BLaER1 (cell line): ENCODE measurements around the gene PIH1D2.
"Not testable (repeated sequence)": the region's sequence is repeated elsewhere in the genome, so short reads cannot be mapped to it uniquely, and the experiment has no call there.

ENCODE experiments used
- H3K27ac ChIP-seq: shearing (Covaris generic); formaldehyde crosslinking; 2 replicates; pipeline ENCODE4 v1.8.1; 2022
- H3K27me3 ChIP-seq: shearing (Covaris generic); formaldehyde crosslinking; 2 replicates; pipeline ENCODE4 v1.8.1; 2022
- H3K36me3 ChIP-seq: shearing (Covaris generic); formaldehyde crosslinking; 2 replicates; pipeline ENCODE4 v1.8.1; 2022
- H3K4me1 ChIP-seq: shearing (Covaris generic); formaldehyde crosslinking; 2 replicates; pipeline ENCODE4 v1.8.1; 2022
- H3K4me2 ChIP-seq: shearing (Covaris generic); formaldehyde crosslinking; 2 replicates; pipeline ENCODE4 v1.8.1; 2022
- H3K4me3 ChIP-seq: shearing (Covaris generic); formaldehyde crosslinking; 2 replicates; pipeline ENCODE4 v1.8.1; 2022
- H3K9ac ChIP-seq: shearing (Covaris generic); formaldehyde crosslinking; 2 replicates; pipeline ENCODE4 v1.8.1; 2022
- H3K9me3 ChIP-seq: shearing (Covaris generic); formaldehyde crosslinking; 2 replicates; pipeline ENCODE4 v1.8.1; 2022
- H4K20me1 ChIP-seq: shearing (Covaris generic); formaldehyde crosslinking; 2 replicates; pipeline ENCODE4 v1.8.1; 2022
- Cebpa-rat ChIP-seq: shearing (Covaris generic); IDR thresholded peaks from 2 replicates; pipeline ENCODE4 v1.8.1; 2022

Gene PIH1D2

GRCh38 chr11:112037527-112037926, 36.3 kb downstream of the PIH1D2 start:
- no peak overlapping the region for H3K9ac ChIP-seq
- no peak overlapping the region for H3K4me2 ChIP-seq
- no peak for TF ChIP-seq Cebpa-rat
- H3K27ac ChIP-seq: no peak overlapping the region
- no peaks in the 10 kb centered on the region for H3K27me3 ChIP-seq
- no peaks in the 10 kb centered on the region for H3K4me1 ChIP-seq
- no peak overlapping the region for H3K4me3 ChIP-seq
- peaks cover 97% of the 10 kb centered on the region for H3K36me3 ChIP-seq
- no peaks in the 10 kb centered on the region for H3K9me3 ChIP-seq
- no peaks in the 10 kb centered on the region; the same call in 1 of the 2 replicates for H4K20me1 ChIP-seq

- H3K4me2 ChIP-seq: no peak overlapping the region
- no peaks in the 10 kb centered on the region for H4K20me1 ChIP-seq
- H3K27ac ChIP-seq: no peak overlapping the region
- H3K9me3 ChIP-seq: no peaks in the 10 kb centered on the region
- no peak for TF ChIP-seq Cebpa-rat
- no peaks in the 10 kb centered on the region for H3K27me3 ChIP-seq
- H3K4me1 ChIP-seq: no peaks in the 10 kb centered on the region
- no peak overlapping the region for H3K9ac ChIP-seq
- H3K36me3 ChIP-seq: peaks cover 95% of the 10 kb centered on the region
- H3K4me3 ChIP-seq: no peak overlapping the region
These were observed 39.9 kb downstream of the PIH1D2 start for GRCh38 chr11:112033902-112034301.

GRCh38 chr11:112029460-112029859, 44.4 kb downstream of the PIH1D2 start:
- H3K27ac ChIP-seq: no peak overlapping the region
- no peaks in the 10 kb centered on the region for H3K9me3 ChIP-seq
- H3K4me3 ChIP-seq: no peak overlapping the region
- TF ChIP-seq Cebpa-rat: no peak
- peaks cover 65% of the 10 kb centered on the region for H3K36me3 ChIP-seq
- no peak overlapping the region for H3K9ac ChIP-seq
- no peaks in the 10 kb centered on the region for H4K20me1 ChIP-seq
- H3K4me2 ChIP-seq: no peak overlapping the region
- no peaks in the 10 kb centered on the region for H3K27me3 ChIP-seq
- peaks cover under 1% of the 10 kb centered on the region; the same call in 1 of the 2 replicates for H3K4me1 ChIP-seq

GRCh38 chr11:112026784-112027410, 46.9 kb downstream of the PIH1D2 start:
- not testable (repeated sequence) for H3K4me2 ChIP-seq, H3K27ac ChIP-seq, H3K4me3 ChIP-seq, H4K20me1 ChIP-seq, H3K27me3 ChIP-seq, H3K9ac ChIP-seq, H3K9me3 ChIP-seq
- Histone ChIP-seq H3K36me3 (peaks cover 41% of the 10 kb centered on the region), H3K4me1 (peaks cover 13% of the 10 kb centered on the region)

GRCh38 chr11:112025707-112026106, 48.1 kb downstream of the PIH1D2 start:
- Histone ChIP-seq H3K4me1 (peaks cover 13% of the 10 kb centered on the region), H4K20me1 (no peaks in the 10 kb centered on the region), H3K9ac (peak overlapping the region; percentile 94), H3K27ac (peak overlapping the region; percentile 89), H3K27me3 (no peaks in the 10 kb centered on the region), H3K9me3 (no peaks in the 10 kb centered on the region), H3K4me2 (peak overlapping the region; percentile 90), H3K4me3 (peak overlapping the region; percentile 95), H3K36me3 (peaks cover 29% of the 10 kb centered on the region)
- TF ChIP-seq Cebpa-rat: no peak

- Histone ChIP-seq H3K27me3 (no peaks in the 10 kb centered on the region), H3K9me3 (no peaks in the 10 kb centered on the region), H3K4me3 (peak within 1 kb of the TSS; percentile 95), H3K27ac (peak within 1 kb of the TSS; percentile 89), H3K9ac (peak within 1 kb of the TSS; percentile 94), H3K4me1 (peaks cover 13% of the 10 kb centered on the region), H3K36me3 (peaks cover 23% of the 10 kb centered on the region), H4K20me1 (no peaks in the 10 kb centered on the region), H3K4me2 (peak within 1 kb of the TSS; percentile 90)
- TF ChIP-seq Cebpa-rat: no peak
These were observed 48.8 kb downstream of the PIH1D2 start, which contains the start of gene DLAT for GRCh38 chr11:112024773-112025678. DLAT (plus strand) TSS chr11:112025408; CDS start chr11:112025473, 65 bp downstream.

- H3K4me3 ChIP-seq: peak overlapping the region; percentile 95
- no peaks in the 10 kb centered on the region for H3K27me3 ChIP-seq
- H3K9me3 ChIP-seq: no peaks in the 10 kb centered on the region
- peak overlapping the region; percentile 89 for H3K27ac ChIP-seq
- H3K4me1 ChIP-seq: peaks cover 13% of the 10 kb centered on the region
- no peak for TF ChIP-seq Cebpa-rat
- peak overlapping the region; percentile 94 for H3K9ac ChIP-seq
- H4K20me1 ChIP-seq: no peaks in the 10 kb centered on the region
- peaks cover 16% of the 10 kb centered on the region for H3K36me3 ChIP-seq
- H3K4me2 ChIP-seq: peak overlapping the region; percentile 90
These were observed 49.5 kb downstream of the PIH1D2 start for GRCh38 chr11:112024178-112024772.

GRCh38 chr11:112023104-112023503, 50.7 kb downstream of the PIH1D2 start:
- Histone ChIP-seq H3K36me3 (peaks cover 9% of the 10 kb centered on the region), H3K4me1 (peaks cover 13% of the 10 kb centered on the region), H3K4me3 (no peak overlapping the region), H3K4me2 (no peak overlapping the region), H3K9me3 (no peaks in the 10 kb centered on the region), H3K27me3 (no peaks in the 10 kb centered on the region), H3K27ac (no peak overlapping the region), H4K20me1 (no peaks in the 10 kb centered on the region), H3K9ac (no peak overlapping the region)
- no peak for TF ChIP-seq Cebpa-rat

- TF ChIP-seq Cebpa-rat: no peak
- H3K4me1 ChIP-seq: peaks cover 17% of the 10 kb centered on the region
- H3K27me3 ChIP-seq: no peaks in the 10 kb centered on the region
- no peak overlapping the region for H3K4me2 ChIP-seq
- no peaks in the 10 kb centered on the region for H3K9me3 ChIP-seq
- no peak overlapping the region for H3K4me3 ChIP-seq
- H3K36me3 ChIP-seq: 0 out of 2 replicates have a peak, but pooled peaks cover 5% of the 10 kb centered on the region
- H4K20me1 ChIP-seq: no peaks in the 10 kb centered on the region
- H3K9ac ChIP-seq: no peak overlapping the region
- no peak overlapping the region for H3K27ac ChIP-seq
These were observed 54.8 kb downstream of the PIH1D2 start for GRCh38 chr11:112019066-112019465.
